GM21619 (cell line): ENCODE measurements around the gene FIBCD1.

Experiments
- ATAC-seq: cut with Tn5 transposase; IDR thresholded peaks from one replicate; pipeline ENCODE4 v1.9.1; 2021; ENCODE audit not compliant: unreplicated experiment

The FIBCD1 gene

DNA sequence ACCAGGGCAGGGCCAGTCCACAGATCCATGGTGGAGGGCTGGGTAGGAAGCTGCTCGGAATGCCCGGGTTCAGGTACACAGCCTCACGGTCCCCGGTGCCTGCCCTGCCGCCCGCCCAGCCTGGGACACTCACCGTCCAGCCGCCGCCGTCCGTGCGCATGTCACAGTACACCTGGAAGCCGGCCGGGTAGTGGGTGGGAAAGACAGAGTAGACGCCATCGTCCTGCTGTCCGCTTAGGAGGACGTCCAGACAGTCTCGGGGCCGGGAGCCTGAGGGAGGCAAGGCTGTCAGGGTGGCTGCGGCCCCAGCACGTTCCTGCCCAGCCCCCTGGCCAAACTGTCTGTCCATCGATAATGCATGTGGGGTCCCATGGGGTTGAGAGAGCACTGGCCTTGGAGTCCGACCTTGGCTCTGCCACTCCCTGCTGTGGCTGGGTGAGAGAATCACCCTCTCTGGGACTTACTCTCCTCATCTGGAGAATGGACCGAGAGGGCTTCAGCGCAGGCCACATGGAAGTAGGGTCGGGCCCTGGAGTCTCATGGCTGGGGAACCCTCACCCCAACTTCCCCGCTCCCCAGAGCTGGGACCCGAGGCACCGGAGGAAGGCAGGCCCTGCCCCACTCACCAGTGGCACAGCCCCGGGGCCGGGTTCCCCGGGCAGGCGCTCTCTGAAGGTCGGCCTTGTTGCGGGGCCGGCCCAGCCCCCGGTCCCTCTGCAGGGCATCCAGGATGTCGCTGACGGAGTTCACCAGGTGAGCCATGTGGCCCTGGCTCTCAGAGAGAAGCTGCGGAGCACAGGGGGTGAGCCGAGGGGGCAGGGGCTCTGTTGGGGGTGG is 15.2 kb downstream of the FIBCD1 start:
- ATAC-seq, result no peak

DNA sequence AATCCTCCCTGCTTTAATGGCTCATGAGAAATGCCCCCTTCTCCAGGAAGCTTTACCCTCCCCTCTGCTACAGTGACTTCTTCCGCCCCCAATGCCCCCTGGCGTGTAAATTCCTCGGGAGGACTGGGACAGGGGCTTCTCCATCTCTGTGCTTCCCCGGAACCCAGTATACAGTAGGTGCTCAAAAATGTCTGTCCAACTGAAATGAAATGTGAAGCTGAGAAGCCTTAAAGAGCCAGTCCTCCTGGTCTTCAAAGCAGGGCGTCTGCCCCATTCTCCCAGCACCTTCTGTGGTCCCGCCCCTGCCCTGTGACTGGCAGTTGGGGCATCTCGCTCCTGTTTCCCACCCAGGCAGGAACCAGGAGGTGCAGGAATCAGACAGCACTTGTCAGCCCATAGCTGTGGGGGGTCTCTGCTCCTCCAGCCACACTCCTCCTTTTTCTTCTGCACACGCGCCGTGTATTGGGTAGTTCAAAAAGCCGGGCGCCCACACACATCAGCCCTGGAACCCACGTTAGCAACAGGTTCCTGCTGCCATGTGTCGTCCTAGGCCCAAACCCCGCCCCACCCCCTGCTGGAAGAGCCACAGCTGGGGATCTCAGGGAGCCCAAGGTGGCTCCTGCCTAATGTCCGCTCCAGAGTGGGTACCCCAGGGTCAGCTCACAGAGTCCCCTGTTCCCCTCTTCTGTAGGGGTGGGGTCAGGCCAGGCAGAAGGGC is 16.0 kb downstream of the FIBCD1 start:
- ATAC-seq, result no peak

DNA sequence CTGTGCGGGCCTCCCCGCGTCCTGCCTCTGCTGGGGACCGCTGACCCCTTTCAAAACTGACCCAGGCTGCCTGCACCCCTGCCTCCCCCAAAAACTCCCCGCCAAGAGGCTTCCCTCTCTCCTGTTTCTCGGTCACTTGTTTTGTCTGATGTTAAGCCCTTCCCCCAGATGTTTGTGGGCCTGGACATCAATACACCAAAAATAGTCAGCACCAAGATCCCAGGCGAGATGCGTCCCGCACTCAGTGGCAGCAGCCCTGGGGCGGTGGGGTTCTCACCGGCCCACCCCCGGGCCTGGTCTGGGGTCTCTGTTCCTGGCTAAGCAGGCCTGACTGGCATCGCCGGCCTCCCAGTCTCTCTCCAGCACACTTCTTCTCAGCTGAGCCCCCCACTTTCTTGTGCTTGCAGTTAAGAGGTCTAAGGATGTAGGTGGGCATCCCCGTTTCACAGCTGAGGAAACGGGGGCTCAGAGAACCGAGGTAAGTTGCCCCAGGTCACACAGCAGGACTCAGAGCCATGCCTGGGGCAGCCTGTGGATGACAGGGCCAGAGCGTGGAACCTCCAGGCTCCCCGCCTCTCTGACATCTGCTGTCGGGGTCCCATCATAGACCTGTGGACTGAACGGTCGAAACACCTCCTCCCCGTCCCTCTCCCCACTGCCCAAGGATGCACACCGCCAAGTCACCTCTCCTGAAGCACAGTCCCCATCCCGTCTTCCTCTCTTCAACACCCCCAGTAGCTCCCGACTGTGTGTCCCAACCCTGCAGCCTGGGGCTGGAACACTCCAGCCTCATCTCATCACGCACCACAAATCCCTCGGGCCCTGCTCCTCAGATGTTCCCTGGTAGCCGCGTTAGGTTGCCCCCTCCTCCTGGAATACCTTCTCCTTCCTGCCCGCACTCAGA is 16.8 kb downstream of the FIBCD1 start:
- ATAC-seq, result no peak

DNA sequence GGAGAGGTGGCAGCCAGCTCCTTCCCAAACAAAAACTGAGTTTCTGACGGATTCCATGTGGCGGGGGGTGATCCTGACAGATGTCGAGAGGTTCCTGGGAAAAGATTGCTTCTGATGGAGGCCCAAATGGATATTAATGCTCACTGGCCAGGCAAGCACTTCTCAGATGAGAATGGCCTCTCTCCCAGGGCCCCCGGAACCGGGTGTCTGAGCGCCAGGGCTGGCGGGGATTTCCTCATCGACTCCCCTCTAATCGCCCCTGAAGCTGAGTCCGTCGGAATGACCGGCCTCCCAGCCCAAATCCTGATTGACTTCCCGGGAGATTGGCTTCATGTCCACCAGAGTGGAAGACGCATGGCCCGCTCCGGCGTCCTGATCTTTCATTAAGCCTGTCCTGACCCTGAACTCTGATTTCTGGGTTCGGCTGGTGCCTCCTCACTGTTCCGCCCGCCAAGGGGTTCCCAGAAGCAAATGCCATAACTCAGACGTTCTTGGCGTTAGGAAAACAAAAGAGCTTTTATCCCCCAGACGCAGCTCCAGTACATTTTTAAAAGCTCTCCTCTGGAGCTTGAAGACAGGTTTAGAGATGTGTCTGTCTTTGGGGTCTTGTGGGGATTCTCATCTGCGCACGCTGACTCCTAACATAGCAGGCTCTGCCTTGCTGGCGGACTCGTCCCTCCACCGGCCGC is 17.6 kb downstream of the FIBCD1 start:
- ATAC-seq, result no peak

DNA sequence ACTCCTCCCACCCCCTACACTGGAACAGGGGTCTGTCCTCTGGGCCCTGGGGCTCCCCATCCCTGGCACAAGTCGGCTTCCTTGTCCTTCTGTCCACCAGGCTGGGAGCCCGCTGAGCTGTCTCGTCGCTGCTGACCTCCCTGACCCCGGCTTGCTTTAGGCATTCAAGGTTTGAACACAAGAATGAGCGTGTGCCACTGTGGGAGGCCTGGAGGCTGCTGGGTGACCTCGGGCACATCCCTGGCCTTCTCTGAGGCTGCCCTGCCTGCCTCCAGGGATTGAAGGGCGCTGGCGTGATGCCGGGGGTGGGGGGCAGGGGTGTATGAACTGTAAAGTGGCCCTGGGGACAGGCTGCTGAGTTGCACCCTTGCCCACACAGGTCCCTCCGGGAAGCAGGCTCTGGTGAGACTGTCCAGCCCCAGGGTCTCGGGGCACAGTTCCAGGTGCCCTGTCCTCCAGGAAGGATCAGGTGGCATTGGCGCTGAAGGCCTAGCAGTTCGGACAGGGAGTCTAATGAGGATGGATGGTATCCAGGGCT is 18.2 kb downstream of the FIBCD1 start:
- no peak for ATAC-seq

DNA sequence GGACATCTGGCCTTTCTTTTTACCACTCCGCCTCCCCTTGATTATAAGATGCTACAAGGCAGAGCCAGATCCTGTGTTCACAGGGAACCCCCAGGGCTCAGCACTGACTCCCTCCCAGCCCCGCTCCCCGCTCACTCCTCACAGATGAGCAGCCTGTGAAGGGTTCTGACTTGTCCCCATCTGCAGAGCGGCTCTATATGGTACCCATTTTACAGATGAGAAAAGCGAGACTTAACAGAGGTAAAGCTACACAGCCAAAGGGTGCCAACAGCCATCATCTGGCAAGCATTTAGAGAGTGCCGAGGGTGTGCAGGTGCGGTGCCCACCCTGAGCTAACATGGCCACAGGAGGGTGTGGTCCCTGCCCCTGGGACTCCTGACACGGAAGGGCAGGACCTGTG is 18.8 kb downstream of the FIBCD1 start:
- ATAC-seq, result no peak

DNA sequence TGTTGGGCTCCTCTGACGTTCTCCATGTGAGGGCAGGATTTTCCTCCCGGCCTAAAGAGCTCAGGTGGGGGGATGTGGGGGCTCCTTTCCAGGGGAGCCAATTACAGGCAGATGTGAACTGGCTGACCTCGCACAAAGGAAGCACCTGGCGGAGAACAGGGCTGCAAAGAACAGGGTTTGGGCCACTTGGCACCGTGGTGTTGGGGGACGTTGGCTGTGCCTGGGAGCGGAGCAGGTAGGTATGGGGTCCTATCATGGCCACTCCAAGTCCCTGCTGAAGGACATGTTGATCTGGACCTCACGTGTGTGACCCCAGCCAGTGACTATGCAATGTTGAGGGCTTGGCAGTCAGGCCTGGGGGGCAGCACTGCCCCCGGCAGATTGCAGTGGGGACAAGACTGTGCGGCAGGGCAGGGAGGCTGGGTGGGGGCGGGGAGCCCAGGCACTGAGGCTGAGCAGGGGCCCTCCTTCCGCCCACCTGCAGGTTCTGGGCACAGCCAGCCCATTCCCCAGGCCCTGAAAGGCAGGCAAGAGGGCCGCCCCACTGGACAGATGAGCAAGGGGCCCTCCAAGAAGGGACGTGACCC is 19.4 kb downstream of the FIBCD1 start:
- no peak for ATAC-seq

DNA sequence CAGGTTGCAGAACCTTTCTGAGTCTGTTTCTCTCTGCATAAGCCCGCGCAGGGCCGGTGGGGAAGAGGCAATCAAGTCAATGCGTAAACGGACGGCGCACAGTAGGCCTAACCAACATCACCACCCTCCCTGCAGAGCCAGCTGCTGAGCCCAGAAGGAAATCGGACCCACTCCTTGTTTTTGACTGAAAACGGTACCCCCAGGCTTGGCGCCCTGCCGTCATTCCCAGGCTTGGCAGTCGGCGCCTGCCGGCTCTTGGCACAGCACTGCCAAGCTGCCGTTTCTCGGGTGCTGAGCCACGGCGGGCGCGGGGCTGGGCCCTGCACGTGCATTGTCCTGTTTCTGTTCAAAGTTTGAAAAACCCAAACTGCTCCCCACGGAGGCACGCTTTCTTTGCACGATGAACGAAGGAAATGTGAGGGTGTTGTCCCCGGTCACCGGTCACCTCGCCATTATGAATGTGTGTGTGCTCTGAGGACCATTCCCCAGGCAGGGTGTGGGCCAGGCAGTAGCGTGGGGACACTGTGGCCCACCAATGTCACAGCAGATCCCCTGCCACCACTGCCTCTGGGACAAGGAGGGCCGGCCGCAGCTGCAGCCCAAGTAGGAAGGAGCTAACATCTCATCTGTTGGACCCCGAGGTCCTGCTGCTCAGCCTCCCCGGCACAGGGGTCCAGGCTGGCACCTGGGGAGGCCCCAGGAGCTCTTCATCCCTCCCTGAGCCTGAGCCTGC is 20.1 kb downstream of the FIBCD1 start:
- no peak for ATAC-seq

DNA sequence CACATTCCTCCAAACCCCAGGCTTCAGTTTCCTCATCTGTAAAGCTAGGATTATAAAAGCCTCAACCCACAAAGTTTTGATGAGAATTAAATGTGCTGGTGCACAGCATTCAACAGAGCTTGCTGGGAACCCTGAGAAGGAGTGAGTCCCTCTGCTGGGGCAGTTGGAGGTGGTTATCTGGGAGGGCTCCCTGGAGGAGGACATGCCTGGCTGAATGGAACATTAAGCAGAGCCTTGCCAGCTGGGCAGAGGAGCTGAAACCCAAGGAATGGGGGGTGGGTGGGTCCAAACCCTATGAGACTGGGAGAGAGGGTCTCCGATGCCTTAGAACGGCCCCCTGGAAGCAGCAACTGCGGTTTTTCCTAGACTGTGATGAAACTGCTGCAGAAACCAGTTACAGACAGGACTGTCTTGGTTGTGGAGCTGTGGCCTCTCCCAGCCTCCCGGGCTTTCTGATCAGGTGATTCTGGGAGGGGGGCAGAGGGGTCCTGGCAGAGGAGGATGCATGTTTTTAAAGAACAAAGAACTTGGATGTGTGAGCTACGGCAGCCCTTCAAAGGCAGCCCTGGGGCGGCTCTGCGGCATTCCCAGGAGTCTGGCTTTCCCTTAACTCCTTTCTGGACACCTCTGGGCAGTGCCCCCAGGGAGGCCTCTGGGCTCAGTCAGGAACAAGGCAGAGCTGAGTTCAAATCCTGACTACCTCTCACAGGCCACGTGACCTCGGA is 20.8 kb downstream of the FIBCD1 start:
- no peak for ATAC-seq

DNA sequence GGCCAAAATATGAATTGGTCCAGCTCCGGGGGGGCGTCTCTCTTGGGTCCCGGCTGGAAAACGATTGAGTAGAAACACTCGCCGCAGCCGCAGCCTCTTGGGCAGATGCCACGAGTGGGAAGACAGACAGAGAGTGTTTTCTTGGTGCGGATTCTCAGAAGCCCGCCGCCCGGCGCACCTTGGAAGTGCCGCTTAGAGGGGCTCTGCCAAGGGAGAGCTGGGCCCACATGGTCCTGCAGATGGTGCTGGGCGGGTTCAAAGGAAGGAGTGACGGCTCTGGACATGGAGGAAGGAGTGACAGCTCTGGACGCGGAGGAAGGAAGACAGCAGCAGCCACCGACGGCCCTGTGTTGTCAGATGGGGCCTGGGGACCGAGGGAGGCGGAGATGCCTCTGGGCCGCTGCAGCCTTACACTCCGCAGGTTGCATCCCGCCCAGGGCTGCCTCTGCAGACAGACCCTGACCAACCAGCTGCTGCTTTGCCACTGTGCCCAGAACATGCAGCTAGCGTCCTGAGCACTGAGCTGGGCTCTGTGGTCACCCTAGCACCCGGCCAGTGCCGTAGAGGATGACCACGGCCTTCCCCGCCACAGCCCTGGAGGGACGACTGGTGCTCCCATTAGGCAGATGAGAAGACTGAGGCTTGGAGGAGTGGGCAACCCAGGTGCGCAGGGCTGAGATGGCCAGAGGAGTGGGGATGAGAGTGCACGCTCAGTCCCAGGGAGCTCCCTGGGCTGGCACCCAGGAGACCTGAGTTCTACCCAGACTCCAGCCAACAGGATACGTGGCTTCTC is 21.7 kb downstream of the FIBCD1 start:
- no peak for ATAC-seq

DNA sequence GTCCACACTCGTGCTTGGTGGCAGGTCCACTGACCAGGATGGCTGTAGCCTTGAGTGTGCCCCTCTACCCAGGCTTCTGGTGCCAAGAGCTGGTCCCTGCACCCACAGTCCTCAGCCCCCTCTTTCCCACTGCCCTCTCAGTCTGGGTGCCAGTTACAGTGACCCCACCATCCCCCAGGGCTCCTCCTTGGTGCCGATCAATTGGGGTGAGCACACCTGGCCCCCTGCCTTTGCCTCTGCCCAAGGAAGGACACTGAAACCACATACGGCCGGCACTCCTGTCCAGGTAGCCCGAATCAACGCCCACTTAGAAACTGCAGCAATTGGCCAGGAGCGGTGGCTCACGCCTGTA is 24.0 kb downstream of the FIBCD1 start:
- ATAC-seq, result no peak

DNA sequence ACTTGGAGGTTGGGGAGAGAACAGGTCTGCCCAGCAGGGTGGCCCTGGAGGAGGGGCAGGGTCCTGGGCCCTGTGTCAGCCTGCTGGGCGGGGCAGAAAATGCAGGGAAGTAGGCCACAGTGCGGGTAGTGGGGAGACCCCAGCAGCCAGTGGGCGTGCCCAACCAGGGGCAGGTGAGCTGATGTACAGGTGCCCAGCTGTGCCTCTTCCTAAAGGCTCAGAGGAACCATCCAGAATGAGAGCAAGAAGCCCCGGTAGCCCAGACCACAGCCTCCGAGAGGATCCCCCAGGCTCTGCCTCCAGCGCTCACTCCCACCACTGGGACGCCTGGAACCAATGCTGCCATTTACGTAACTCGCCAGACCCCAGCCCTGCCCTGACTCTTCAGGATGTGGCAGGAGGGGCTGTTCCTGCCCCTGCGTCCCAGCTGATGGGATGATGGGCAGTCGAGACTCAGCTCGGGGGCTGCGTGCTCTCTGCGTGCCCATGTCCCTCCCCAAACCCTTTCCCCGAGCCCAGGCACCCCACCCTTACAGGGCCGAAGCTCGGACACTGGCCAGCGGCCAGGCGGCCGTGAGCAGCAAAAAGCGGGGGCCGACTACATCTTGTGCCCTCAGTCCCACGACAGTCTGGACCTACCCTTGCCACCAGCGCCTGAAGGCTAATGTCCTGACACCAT is 24.5 kb downstream of the FIBCD1 start:
- ATAC-seq, result no peak

DNA sequence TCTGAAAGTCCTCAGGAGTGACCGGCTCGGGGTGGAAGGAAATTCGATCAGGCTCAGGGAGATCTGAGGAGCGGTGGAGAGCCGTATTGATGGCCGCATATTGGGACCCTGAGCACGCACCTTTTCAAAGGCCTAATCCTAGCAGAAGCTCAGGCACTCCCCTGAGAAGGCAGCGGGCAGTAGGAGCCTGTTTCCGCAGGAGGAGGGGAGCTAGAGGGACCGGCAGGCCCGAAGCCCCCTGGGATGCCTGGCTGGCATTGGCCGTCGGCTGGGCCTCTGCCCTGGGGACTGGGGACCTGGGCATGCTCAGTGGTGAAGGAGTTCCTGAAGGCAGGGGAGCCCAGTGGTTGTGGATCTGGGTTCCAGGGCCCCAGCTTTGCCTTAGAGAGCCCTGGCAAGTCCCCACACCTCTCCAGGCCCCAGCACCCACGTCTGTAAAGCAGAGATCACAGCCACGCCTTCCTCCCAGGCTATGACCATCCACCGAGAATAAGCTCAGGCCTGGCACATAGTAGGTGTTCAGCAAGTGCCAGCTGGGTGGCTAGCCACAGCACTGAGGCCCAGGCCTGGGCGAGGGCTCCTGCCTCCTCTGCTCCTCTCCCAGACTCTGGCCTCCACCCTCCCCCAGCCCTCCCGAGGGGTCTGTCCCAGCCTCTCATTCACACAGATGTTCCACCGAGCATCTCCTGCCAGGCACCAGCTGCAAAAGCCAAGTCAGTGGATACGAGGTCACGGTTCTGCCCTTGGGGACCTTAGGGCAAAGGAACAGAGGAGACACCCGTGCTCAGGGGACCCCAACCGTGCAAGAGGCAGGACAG is 25.2 kb downstream of the FIBCD1 start:
- no peak for ATAC-seq

DNA sequence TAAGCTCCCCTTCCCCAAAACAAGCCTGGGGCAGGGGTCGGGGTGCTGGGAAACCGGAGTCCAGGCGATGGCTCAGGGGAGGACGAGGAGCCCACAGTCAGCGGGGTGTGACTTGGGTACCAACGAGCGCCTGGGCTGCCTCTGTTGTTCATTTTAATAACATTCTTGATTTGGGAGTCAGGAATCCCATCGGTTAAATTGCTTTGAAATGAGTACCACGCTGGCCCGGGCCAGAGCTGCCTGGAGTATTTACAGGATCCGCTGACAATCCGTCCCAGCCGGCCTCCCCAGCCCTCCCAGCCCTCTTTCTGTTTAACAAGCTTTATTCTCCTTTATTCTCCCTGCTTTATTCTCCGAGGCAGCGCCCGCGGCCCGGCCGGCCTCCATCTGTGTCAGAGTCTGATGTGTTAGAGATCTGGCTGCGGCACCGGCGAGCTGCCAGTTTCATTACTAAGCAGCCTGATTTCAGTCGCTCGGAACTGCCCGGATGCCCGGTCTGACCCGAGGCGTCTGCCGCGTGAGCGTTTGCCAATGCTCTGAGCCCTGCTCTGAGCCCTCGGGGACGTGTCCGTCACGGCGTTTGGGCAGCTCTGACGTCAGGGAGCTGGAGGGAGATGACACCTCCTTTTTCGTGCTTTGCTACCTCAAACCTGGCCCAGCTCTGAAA is 26.0 kb downstream of the FIBCD1 start:
- no peak for ATAC-seq

DNA sequence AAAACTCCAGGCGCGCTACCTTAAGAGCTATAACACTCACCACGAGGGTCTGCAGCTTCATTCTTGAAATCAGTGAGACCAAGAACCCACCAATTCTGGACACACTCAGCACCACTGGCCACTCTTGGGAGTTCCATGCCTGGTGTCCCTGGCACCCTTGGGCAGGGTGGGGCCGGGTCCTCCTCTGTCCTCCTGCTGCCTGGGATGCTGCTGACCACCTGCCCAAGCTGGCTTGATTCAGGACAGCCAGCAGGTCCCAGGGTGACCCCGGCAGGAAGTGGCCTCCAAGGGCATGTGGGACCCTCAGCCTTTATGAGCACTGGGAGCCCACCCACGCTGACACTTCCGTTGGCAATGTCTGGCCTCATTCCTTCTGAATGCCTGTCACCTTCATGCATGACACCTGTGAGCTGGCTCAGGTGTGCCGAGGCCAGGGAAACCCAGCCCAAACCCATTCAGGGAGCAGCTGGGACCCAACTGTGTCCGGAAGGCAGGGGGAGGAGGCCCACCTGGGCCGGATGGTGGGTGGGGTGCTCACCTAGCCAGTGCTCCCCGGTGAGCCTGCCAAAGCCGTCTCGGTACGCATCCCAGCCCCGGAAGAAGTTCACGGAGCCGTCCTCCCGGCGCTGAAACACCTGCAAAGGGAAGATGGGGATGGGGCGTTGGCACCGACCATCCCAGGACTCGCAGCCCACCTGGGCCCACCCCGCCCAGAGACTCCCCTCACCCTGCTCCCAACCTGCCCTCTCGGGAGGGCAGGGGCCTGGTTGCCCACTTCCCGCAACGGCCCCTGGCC is 27.6 kb downstream of the FIBCD1 start:
- no peak for ATAC-seq
